Measurements from ENCODE around the gene ZC3H12A. TPM values are rescaled to one million over a fixed set of nuclear protein-coding genes. Genes with fewer than 3 reads are reported as not detected.

The ZC3H12A gene
- total RNA-seq: 10 to 100 TPM; 17.6 to 55.5 (median 26.2) TPM

GRCh38 chr1:37474046-37474696 is at the start of gene ZC3H12A:
TSS of gene ZC3H12A (plus strand) at chr1:37474580. CDS start at chr1:37475497, 917 bp downstream.
- TF ChIP-seq CTCF (IDR thresholded peaks at IDR 0.05) (peak in 2 of 6 experiments; percentile 6 to 10), POLR2AphosphoS5 (IDR thresholded peaks at IDR 0.05) (peak; percentile 98 to 100), EP300 (IDR thresholded peaks at IDR 0.05) (peak in 1 of 4 donors; percentile 66), POLR2A (IDR thresholded peaks at IDR 0.05) (peak; percentile 61 to 100 (median 96))
- no peaks in the 10 kb centered on the region for H3K27me3 ChIP-seq
- H3K4me1 ChIP-seq: peaks cover 67 to 82% (median 74%) of the 10 kb centered on the region in 4 donors
- peak; percentile 97 to 99 for DNase-seq
- ATAC-seq (ENCODE audit: low FRiP score in 2 of 2): peak; percentile 90 to 91
- peak within 1 kb of the TSS; percentile 75 to 92 (median 84) for H3K4me3 ChIP-seq
- peak within 1 kb of the TSS; percentile 96 to 99 (median 96) for H3K27ac ChIP-seq
- 0 to 1% methylated on average over 3 to 40 of the region's 78 CpGs for WGBS, 2 donors
- H3K9me3 ChIP-seq: no peaks in the 10 kb centered on the region
- peaks cover 0 to 31% (median 11%) of the 10 kb centered on the region in 4 donors for H3K36me3 ChIP-seq

- Histone ChIP-seq H3K36me3 (no peaks in the 10 kb centered on the region), H3K4me1 (no peaks in the 10 kb centered on the region), H3K9me3 (no peaks in the 10 kb centered on the region), H3K27me3 (no peaks in the 10 kb centered on the region), H3K27ac (no peak overlapping the region), H3K4me3 (no peak overlapping the region)
- ATAC-seq (ENCODE audit: low FRiP score in 2 of 2) (no peak), DNase-seq (no peak)
- 46 to 47% methylated on average over 5 of the region's 5 CpGs for WGBS, 2 donors
- TF ChIP-seq CTCF (IDR thresholded peaks at IDR 0.05) (no peak), POLR2A (IDR thresholded peaks at IDR 0.05) (no peak)
These were observed 49.2 kb upstream of the ZC3H12A start for GRCh38 chr1:37425221-37425620.

- no peak overlapping the region for H3K4me3 ChIP-seq
- WGBS, 2 donors: 46 to 52% methylated on average over 6 of the region's 6 CpGs
- DNase-seq: no peak
- H3K4me1 ChIP-seq: no peaks in the 10 kb centered on the region
- H3K27me3 ChIP-seq: no peaks in the 10 kb centered on the region
- no peak for ATAC-seq (ENCODE audit: low FRiP score in 2 of 2)
- no peak overlapping the region for H3K27ac ChIP-seq
- no peaks in the 10 kb centered on the region for H3K36me3 ChIP-seq
- TF ChIP-seq CTCF (IDR thresholded peaks at IDR 0.05): no peak
- TF ChIP-seq POLR2A (IDR thresholded peaks at IDR 0.05): no peak
- no peak for TF ChIP-seq POLR2AphosphoS5 (IDR thresholded peaks at IDR 0.05)
- TF ChIP-seq EP300 (IDR thresholded peaks at IDR 0.05): no peak
- no peaks in the 10 kb centered on the region for H3K9me3 ChIP-seq
These were observed 45.4 kb upstream of the ZC3H12A start for GRCh38 chr1:37429029-37429428.

GRCh38 chr1:37430103-37430985 is 44.0 kb upstream of the ZC3H12A start:
- Histone ChIP-seq H3K9me3 (no peaks in the 10 kb centered on the region), H3K27ac (no peak overlapping the region), H3K4me3 (no peak overlapping the region), H3K27me3 (no peaks in the 10 kb centered on the region), H3K36me3 (no peaks in the 10 kb centered on the region), H3K4me1 (no peaks in the 10 kb centered on the region)
- ATAC-seq (ENCODE audit: low FRiP score in 2 of 2) (no peak), DNase-seq (no peak)
- no peak for TF ChIP-seq POLR2AphosphoS5 (IDR thresholded peaks at IDR 0.05)
- no peak for TF ChIP-seq CTCF (IDR thresholded peaks at IDR 0.05)
- no peak for TF ChIP-seq EP300 (IDR thresholded peaks at IDR 0.05)
- TF ChIP-seq POLR2A (IDR thresholded peaks at IDR 0.05): no peak
- 72 to 74% methylated on average over 9 to 11 of the region's 11 CpGs for WGBS, 2 donors
